ENCODE measurements around the gene EPS8L3.
"Not testable (repeated sequence)": the region's sequence is repeated elsewhere in the genome, so short reads cannot be mapped to it uniquely, and the experiment has no call there.

Gene EPS8L3

DNA sequence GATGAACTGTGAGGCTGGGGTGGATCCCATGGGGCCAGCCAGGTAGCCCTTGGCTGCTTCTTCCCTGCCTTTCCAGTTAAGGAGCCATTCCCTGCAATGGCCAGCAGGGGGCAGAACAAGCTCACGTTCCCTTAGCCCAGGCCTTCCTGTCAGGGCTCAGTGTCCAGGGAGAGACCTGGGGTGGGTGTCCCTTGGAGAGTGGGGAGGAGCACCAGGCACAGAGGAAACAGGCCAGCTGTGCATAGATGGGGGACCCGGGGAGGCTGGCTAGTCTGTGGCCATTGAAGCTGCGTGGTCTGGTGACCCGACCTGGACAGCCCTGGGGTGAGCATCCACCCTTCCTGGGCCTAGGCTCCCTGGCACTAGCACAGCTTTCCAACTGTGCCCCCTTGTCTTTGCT is 13.2 kb upstream of the EPS8L3 start:
- peak; percentile 83 for DNase-seq

DNA sequence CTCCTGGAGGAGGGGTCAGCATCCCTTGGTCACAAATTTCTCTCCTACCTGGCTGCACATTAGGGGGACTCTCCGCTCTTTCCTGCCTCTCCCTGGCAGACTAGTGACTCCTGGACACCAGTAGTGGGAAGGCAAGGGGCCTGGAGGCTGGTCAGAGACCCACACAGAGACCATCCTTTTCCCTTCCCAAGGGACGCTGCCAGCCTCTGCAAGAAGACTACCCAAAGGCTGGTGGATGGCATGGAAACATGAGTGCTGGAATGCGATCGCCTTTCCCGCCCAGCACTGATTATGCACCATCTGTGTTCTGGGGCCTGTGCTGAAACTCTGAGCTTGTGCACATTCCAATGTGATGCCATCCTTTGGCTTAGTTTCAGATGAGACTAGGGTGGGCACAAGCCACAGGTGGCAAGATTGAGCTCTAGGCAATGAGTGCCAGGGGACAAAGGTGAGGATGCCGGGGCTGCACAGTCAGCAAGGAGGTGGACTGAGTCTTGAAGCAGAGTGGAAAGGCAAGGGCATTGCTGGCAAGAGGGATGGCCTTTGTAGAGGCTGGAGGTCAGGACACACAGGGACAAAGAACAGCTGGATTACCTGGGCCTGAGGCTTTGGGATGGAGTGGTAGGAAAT is 12.6 kb upstream of the EPS8L3 start:
- no peak for DNase-seq

DNA sequence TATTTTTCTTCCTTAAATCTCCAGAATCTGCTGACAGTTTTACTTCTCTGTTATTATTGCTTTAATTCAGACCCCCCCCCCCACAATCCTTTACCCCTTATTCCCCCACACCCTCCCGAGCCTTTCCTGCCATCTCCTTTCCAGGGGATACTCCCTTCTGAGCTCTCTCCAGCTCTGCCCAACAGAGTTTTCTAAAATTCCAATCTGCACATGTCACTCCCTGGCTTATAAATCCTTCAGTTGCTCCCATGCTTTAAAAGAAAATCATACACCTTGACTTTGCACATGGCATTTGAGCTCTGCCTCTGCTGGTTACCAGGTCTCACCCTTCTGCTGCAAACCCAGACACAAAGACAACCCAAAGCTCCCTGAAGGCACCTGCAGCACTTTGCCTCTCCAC is 11.7 kb upstream of the EPS8L3 start:
- DNase-seq: no peak

DNA sequence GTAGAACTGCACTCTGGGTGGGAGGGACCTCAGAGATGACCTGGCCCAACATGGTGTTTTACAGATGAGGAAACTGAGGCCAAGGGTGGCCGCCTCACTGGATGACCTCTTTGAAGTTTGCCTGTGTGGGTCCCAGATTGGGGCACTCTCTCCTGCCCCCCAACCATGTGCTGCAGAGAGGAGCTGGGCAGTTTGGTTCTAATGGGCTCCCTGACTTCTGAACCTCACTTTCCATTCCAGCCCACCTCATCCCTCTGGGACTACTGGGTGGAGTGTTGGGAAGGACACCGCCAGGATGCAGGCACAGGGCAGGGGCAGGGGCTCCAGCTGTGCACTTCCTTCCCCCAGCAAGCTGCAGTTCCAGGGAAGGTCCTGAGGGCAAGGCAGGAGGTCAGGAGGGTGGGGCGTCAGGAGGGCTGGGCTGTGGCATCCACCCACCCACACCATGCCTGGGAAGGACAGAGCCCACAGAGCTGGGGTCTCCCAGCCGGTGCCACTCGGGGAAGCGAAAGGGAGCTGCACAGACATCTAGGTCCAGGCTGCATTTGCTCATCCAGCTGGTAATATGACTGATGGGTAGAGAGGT is 10.3 kb upstream of the EPS8L3 start:
- no peak for DNase-seq

DNA sequence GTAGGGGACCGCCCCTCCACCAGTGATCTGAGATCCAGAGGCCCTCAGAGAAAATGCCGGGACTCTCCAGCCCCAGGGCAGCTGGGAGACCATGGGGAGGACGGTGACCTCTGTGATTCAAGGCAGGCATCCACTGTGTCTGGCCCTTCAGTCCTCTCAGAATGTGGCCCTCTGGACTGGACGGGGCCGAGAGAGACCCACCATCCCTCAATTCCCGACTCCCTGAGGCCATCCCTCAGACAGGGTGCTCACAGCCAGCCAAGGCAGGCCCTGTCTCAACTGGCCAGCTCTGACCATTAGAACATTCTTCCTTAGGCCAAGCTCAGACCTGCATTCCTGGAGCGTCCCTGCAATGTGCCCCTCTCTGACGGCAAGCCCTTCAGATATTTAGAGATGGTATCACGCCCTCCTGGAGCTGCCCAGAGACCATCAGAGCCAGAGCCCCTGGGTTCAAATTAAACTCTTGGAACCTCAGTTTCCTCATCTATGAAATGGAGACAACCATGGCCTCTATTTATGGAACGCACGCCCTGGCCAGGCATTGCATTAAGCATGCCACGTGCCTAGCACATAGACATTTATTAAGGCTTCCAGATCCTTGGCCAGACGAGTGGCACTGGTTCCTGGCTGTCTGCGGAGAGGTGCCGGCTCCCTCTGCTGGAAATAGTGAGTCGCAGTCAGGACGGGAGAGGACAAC is 9.6 kb upstream of the EPS8L3 start:
- DNase-seq: peak; percentile 81

GRCh38 chr1:109772658-109773202 is 9.0 kb upstream of the EPS8L3 start:
- no peak for DNase-seq

DNA sequence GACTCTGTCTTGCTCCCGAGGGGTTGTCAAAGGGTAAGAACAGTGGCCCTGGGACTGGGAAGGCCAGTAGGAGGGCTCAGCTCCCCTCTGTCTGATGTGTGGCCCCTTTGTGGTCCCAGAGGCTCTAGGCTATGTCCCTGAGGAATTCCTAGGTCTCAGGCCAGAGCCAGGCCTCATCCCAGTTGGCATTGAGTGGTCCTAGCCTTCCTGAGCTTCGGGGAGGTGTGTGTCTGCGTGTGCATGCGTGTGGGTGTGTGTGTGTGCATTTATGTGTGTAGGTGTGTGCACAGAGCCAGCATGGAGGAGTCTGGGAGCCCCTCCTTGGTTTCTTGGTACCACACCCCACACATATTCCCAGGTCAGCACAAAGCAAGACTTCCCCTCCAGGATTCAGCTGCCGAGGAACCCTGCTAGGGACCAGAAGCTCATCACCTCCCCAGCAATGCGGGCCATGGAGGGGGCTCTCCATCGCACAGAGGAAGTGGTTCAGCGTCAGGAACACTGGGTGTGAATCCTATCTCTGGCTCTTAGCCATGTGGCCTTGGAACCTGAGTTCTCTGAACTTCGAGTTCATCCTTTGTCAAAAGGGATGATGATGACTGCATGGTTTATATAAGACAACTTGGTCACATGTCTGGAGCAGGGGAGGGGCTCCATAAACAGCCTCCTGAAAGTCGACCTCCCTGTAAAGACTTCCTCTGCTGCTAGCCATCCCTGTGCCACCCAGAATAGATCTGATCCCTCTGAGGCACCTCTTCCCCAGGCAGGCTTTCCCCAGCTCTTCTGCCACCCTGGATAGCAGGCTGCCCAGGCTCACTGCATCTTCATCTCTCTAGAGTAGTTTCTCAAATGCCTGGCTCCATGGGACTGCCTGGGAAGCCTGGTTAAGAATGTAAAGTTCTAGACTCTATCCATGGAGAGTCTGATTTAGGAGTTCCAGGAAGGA is 8.3 kb upstream of the EPS8L3 start:
- no peak for DNase-seq

- no peak for DNase-seq
Observed at GRCh38 chr1:109770331-109771095, 6.8 kb upstream of the EPS8L3 start.

- no peak for DNase-seq
Observed at GRCh38 chr1:109769330-109770078, 5.8 kb upstream of the EPS8L3 start.

- DNase-seq: no peak
Observed at GRCh38 chr1:109768820-109769219, 5.1 kb upstream of the EPS8L3 start.

DNA sequence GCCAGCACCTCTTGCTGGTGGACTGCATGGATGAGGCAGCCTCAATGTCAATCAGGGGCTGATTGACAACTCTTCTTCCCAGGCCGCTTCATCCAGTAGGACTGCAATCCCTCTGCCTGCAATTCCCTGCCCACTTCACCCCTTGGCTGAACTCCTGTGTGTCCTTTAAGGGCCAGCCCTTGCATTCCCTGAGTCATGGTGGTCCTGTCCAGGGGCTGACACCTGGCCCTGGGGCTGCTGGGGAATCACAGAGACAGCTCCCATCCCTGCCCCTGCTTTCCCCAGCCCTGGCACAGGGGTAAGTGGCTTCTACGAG is 4.6 kb upstream of the EPS8L3 start:
- no peak for DNase-seq

DNA sequence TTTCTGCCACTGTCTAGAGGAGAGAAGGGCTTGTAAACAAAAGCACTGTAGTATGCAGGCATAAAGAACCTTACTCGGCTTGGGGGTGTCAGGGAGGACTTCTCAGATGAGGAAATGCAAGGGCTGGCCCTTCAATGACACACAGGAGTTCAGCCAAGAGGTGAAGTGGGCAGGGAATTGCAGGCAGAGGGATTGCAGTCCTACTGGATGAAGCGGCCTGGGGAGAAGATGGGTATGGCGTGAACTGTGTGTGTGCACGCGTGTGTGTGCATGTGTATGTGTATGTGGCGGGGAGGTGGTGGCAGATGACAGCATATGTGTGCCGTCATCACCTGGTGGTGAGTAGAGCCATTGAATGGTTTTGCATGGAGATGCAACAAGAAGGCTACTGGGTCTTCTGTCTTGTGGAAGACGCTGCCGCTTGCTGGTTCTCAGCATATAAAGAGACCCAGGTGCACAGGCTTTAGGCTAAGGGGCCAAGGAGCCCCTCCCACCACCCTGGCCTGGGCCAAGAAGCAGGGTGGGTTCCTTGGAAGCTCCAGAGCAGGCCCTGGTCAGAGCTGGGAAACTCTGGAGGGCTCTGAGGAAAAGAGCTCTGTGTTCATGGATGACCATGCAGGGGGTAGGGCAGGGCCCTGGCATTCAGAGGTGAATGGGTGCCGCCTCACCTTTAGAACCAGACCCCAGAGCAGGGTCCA is 4.1 kb upstream of the EPS8L3 start:
- DNase-seq: no peak

GRCh38 chr1:109766991-109767636 is 3.4 kb upstream of the EPS8L3 start:
- DNase-seq: not testable (repeated sequence)

GRCh38 chr1:109765896-109766615 is 2.3 kb upstream of the EPS8L3 start:
- DNase-seq: no peak

GRCh38 chr1:109765483-109765815 is 1.7 kb upstream of the EPS8L3 start:
- no peak for DNase-seq

GRCh38 chr1:109764561-109765482 is 1.1 kb upstream of the EPS8L3 start:
- DNase-seq: no peak

GRCh38 chr1:109762821-109763645 is 690 bp downstream of the EPS8L3 start:
- no peak for DNase-seq

Measured in CD4-positive, alpha-beta T cell treated with Interleukin-21 for 1 hour (primary cell).